GM12878 (cell line): Measurements from ENCODE around the gene UQCR11. TPM values are rescaled to one million over a fixed set of nuclear protein-coding genes. Genes with fewer than 3 reads are reported as not detected.

Experiments used
- BACH1 ChIP-seq: fragments of 450-650 bp; IDR thresholded peaks from 2 replicates; pipeline ENCODE4 v1.6.1; 2017; ENCODE audit warnings: mild to moderate bottlenecking, borderline replicate concordance
- BHLHE40 ChIP-seq, 2 experiments: fragments of 450-650 bp in 1 of 2; IDR thresholded peaks; 2 replicates each; pipeline ENCODE4 v1.6.1; 2011 to 2017; ENCODE audit warnings: low read depth in 2 of 2, borderline replicate concordance in 1 of 2, improper control_type of control experiment in 1 of 2, low read length in 1 of 2, mild to moderate bottlenecking in 1 of 2
- CBFB ChIP-seq: IDR thresholded peaks from 2 replicates; pipeline ENCODE4 v1.6.1; 2016; ENCODE audit warnings: antibody characterized with exemption, low read depth
- CBX5 ChIP-seq: sonication (generic); IDR thresholded peaks from 2 replicates; pipeline ENCODE4 v1.6.1; 2016; ENCODE audit warnings: low read depth, moderate library complexity, mild to moderate bottlenecking, inconsistent platforms
- CHD1 ChIP-seq: IDR thresholded peaks from 2 replicates; pipeline ENCODE4 v1.6.1; 2012; ENCODE audit warnings: low read depth, low read length, improper control_type of control experiment
- DPF2 ChIP-seq: fragments of 450-650 bp; IDR thresholded peaks from 2 replicates; pipeline ENCODE4 v1.6.1; 2017; ENCODE audit warnings: mild to moderate bottlenecking
- FOXM1 ChIP-seq: IDR thresholded peaks from 2 replicates; pipeline ENCODE4 v1.6.1; 2012; ENCODE audit warnings: low read depth, mild to moderate bottlenecking, inconsistent platforms, low read length, moderate library complexity
- HCFC1 ChIP-seq: fragments of 150-350 bp; IDR thresholded peaks from 2 replicates; pipeline ENCODE4 v1.6.1; 2014; ENCODE audit warnings: low read length
- HDGF ChIP-seq: fragments of 450-650 bp; IDR thresholded peaks from 2 replicates; pipeline ENCODE4 v1.6.1; 2016; ENCODE audit warnings: antibody characterized with exemption
- IKZF1 ChIP-seq: fragments of 450-650 bp; conservative IDR thresholded peaks from 2 replicates; pipeline ENCODE4 v1.6.1; 2017; ENCODE audit warnings: antibody characterized with exemption, mild to moderate bottlenecking
- IKZF2 ChIP-seq, 2 experiments: fragments of 450-650 bp; IDR thresholded peaks; 2 replicates each; pipeline ENCODE4 v1.6.1; 2017; ENCODE audit warnings: mild to moderate bottlenecking in 2 of 2, moderate library complexity in 2 of 2
- KDM1A ChIP-seq: fragments of 200-600 bp; sonication (generic); IDR thresholded peaks from 2 replicates; pipeline ENCODE4 v1.6.1; 2016; ENCODE audit warnings: borderline replicate concordance
- NBN ChIP-seq: fragments of 450-650 bp; IDR thresholded peaks from 2 replicates; pipeline ENCODE4 v1.6.1; 2016
- NFIC ChIP-seq: IDR thresholded peaks from 2 replicates; pipeline ENCODE4 v1.6.1; 2012; ENCODE audit warnings: low read depth, mild to moderate bottlenecking, inconsistent platforms, low read length, moderate library complexity
- PAX5 ChIP-seq: IDR thresholded peaks from 2 replicates; pipeline ENCODE4 v1.6.1; 2011; ENCODE audit warnings: low read depth, low read length, borderline replicate concordance
- PML ChIP-seq: IDR thresholded peaks from 2 replicates; pipeline ENCODE4 v1.6.1; 2012; ENCODE audit warnings: low read length, inconsistent platforms
- POU2F2 ChIP-seq: IDR thresholded peaks from 3 replicates; pipeline ENCODE4 v1.6.1; 2011; ENCODE audit warnings: low read depth, mild to moderate bottlenecking, low read length, borderline replicate concordance
- RELB ChIP-seq: fragments of 450-650 bp; IDR thresholded peaks from 2 replicates; pipeline ENCODE4 v1.6.1; 2017; ENCODE audit warnings: low read depth, mild to moderate bottlenecking, moderate library complexity
- REST ChIP-seq: IDR thresholded peaks from 2 replicates; pipeline ENCODE4 v1.6.1; 2012; ENCODE audit warnings: mild to moderate bottlenecking, low read depth, low read length
- RUNX3 ChIP-seq: IDR thresholded peaks from 2 replicates; pipeline ENCODE4 v1.6.1; 2012; ENCODE audit warnings: low read length, inconsistent platforms
- SIX5 ChIP-seq: IDR thresholded peaks from 2 replicates; pipeline ENCODE4 v1.6.1; 2011; ENCODE audit warnings: mild to moderate bottlenecking, low read depth, low read length, moderate library complexity; ENCODE audit not compliant: severe bottlenecking
- SMARCA5 ChIP-seq: fragments of 450-650 bp; IDR thresholded peaks from 2 replicates; pipeline ENCODE4 v1.6.1; 2017; ENCODE audit warnings: mild to moderate bottlenecking
- SP1 ChIP-seq: IDR thresholded peaks from one replicate; pipeline ENCODE4 v1.6.1; 2011; ENCODE audit warnings: low read depth, low read length
- TBL1XR1 ChIP-seq: IDR thresholded peaks from 2 replicates; pipeline ENCODE4 v1.6.1; 2012; ENCODE audit warnings: low read depth, low read length, improper control_type of control experiment
- YY1 ChIP-seq: IDR thresholded peaks from 2 replicates; pipeline ENCODE4 v1.6.1; 2011; ENCODE audit warnings: low read depth, mild to moderate bottlenecking, low read length
- ZZZ3 ChIP-seq: IDR thresholded peaks from 2 replicates; pipeline ENCODE4 v1.6.1; 2011; ENCODE audit warnings: low read depth; ENCODE audit not compliant: control insufficient read depth, insufficient read length
- polyA plus RNA-seq, 11 experiments: library from polyadenylated mRNA; depleted of rRNA in 4 of 11; unstranded in 6 of 11; stranded (reverse) in 5 of 11; fragments of >200 nt; fragmentation: Nextera tagmentation in 4 of 11; fragmentation: Illumina TruSeq in 1 of 11; extraction: Ambion mirVana in 4 of 11; extraction: Trizol in 1 of 11; gene quantifications; 1 replicate in 1 of 11; 2 replicates in 10 of 11; pipeline versions ENCODE4 v1.2.1 to v1.2.3, GENCODE V29; 2011 to 2016; ENCODE audit warnings: inconsistent platforms in 2 of 11, missing spikeins in 2 of 11, low read depth in 1 of 11
- total RNA-seq, 4 experiments: library from RNA; depleted of rRNA in 3 of 4; stranded (reverse); fragments of >200 nt in 3 of 4; fragmentation: Illumina TruSeq in 1 of 4; extraction: Trizol in 1 of 4; gene quantifications; 2 replicates each; pipeline versions ENCODE4 v1.2.1 to v1.2.3, GENCODE V29; 2013 to 2021

UQCR11 gene
- total and polyA plus RNA-seq, 10 of the 15 experiments (the other 5 are each of a cell fraction or from before 2014, with no cell fraction given), result 28.6 to 586 (median 193) TPM

GRCh38 chr19:1650650-1651567 lies 45.6 kb upstream of the UQCR11 start (continued):
- TF ChIP-seq SP1 (peak; percentile 8), POU2F2 (no peak; the same call in 2 of the 3 replicates), NBN (peak; percentile 77), RUNX3 (peak; percentile 93), REST (no peak), CBX5 (no peak; the same call in 1 of the 2 replicates), PAX5 (peak; percentile 49; the same call in 1 of the 2 replicates), YY1 (peak; percentile 12; the same call in 1 of the 2 replicates), SMARCA5 (0 out of 2 replicates have a peak, but pooled peaks have one; percentile 24), IKZF1 (no peak; the same call in 1 of the 2 replicates), ZZZ3 (no peak), FOXM1 (peak; percentile 54), KDM1A (no peak), IKZF2 (IDR thresholded peaks at IDR 0.05) (peak in 1 of 2 experiments; percentile 27; a peak in 1 of 4 replicates), CBFB (peak; percentile 45; the same call in 1 of the 2 replicates), SIX5 (no peak), TBL1XR1 (0 out of 2 replicates have a peak, but pooled peaks have one; percentile 53), HDGF (no peak), BHLHE40 (IDR thresholded peaks at IDR 0.05; ENCODE audit: borderline replicate concordance in 1 of 2, low read depth in 2 of 2, low read length in 1 of 2) (peak; percentile 6 to 16; a peak in 1 of 4 replicates), HCFC1 (no peak), NFIC (0 out of 2 replicates have a peak, but pooled peaks have one; percentile 23), BACH1 (no peak), DPF2 (no peak), CHD1 (peak; percentile 66; the same call in 1 of the 2 replicates), RELB (peak; percentile 29; the same call in 1 of the 2 replicates), PML (0 out of 2 replicates have a peak, but pooled peaks have one; percentile 33)
